Tibial nerve (tissue), 4 donors: Measurements from ENCODE around the gene ATG9B.

Source experiments
- EP300 ChIP-seq, 2 donors: sonication (generic); formaldehyde crosslinking; IDR thresholded peaks; one replicate each; pipeline ENCODE4 v1.6.1; 2017; ENCODE audit warnings: antibody characterized with exemption in 2 of 2, mild to moderate bottlenecking in 1 of 2
- POLR2A ChIP-seq, 2 donors: fragments of 450-650 bp; IDR thresholded peaks; one replicate each; pipeline ENCODE4 v1.6.1; 2017; ENCODE audit warnings: antibody characterized with exemption in 2 of 2, mild to moderate bottlenecking in 2 of 2, moderate library complexity in 2 of 2
- TF ChIP-seq, protein P1 (sequence below), 5 experiments: fragments of 200-600 bp in 3 of 5; fragments of 450-650 bp in 2 of 5; sonication (generic) in 3 of 5; IDR thresholded peaks; one replicate each; pipeline ENCODE4 v1.5.1; 2016 to 2019; ENCODE audit warnings: antibody characterized with exemption in 5 of 5, mild to moderate bottlenecking in 3 of 5, moderate library complexity in 2 of 5

DNA sequence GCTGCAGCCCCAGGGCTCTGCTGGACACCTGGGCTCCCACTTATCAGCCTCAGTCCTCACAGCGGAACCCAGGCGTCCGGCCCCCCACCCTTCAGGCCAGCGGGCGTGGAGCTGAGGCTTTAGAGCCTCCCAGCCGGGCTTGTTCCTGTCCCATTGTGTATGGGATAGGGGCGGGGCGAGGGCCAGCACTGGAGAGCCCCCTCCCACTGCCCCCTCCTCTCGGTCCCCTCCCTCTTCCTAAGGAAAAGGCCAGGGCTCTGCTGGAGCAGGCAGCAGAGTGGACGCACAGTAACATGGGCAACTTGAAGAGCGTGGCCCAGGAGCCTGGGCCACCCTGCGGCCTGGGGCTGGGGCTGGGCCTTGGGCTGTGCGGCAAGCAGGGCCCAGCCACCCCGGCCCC lies 30.8 kb downstream of the ATG9B start:
- TF ChIP-seq, protein P1, sequence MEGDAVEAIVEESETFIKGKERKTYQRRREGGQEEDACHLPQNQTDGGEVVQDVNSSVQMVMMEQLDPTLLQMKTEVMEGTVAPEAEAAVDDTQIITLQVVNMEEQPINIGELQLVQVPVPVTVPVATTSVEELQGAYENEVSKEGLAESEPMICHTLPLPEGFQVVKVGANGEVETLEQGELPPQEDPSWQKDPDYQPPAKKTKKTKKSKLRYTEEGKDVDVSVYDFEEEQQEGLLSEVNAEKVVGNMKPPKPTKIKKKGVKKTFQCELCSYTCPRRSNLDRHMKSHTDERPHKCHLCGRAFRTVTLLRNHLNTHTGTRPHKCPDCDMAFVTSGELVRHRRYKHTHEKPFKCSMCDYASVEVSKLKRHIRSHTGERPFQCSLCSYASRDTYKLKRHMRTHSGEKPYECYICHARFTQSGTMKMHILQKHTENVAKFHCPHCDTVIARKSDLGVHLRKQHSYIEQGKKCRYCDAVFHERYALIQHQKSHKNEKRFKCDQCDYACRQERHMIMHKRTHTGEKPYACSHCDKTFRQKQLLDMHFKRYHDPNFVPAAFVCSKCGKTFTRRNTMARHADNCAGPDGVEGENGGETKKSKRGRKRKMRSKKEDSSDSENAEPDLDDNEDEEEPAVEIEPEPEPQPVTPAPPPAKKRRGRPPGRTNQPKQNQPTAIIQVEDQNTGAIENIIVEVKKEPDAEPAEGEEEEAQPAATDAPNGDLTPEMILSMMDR (IDR thresholded peaks at IDR 0.05), result no peak
- TF ChIP-seq POLR2A (IDR thresholded peaks at IDR 0.05), result no peak
- TF ChIP-seq EP300 (IDR thresholded peaks at IDR 0.05), result no peak
